Heart right ventricle (tissue), 16 donors: ENCODE data around the gene CCDC127. TPM values are rescaled to one million over a fixed set of nuclear protein-coding genes. Genes with fewer than 3 reads are reported as not detected.
"Not testable (repeated sequence)": the region's sequence is repeated elsewhere in the genome, so short reads cannot be mapped to it uniquely, and the experiment has no call there.

Source experiments
- ATAC-seq, 8 donors: fragments of 200-7000 bp; cut with Tn5 transposase; one replicate each; pipeline ENCODE4 v1.9.1; 2020; ENCODE audit warnings: mild to moderate bottlenecking in 8 of 8, moderate library complexity in 8 of 8, moderate number of reproducible peaks in 1 of 8
- DNase-seq, 2 donors: peaks; one replicate each; pipeline ENCODE4 v3.0.0-alpha.2; 2020
- H3K27ac ChIP-seq, 10 donors: fragments of 200-600 bp; sonication (generic) in 2 of 10; one replicate each; pipeline versions ENCODE4 v1.5.0 to v1.8.0; 2020 to 2022; ENCODE audit warnings: mild to moderate bottlenecking in 3 of 10
- H3K27me3 ChIP-seq, 7 donors: fragments of 200-600 bp; one replicate each; pipeline ENCODE4 v1.8.0; 2021 to 2022; ENCODE audit warnings: mild to moderate bottlenecking in 2 of 7
- H3K36me3 ChIP-seq, 9 donors: fragments of 200-600 bp; sonication (generic) in 1 of 9; one replicate each; pipeline versions ENCODE4 v1.5.0 to v1.8.0; 2020 to 2022; ENCODE audit warnings: mild to moderate bottlenecking in 2 of 9
- H3K4me1 ChIP-seq, 9 donors: fragments of 200-600 bp; sonication (generic) in 1 of 9; one replicate each; pipeline versions ENCODE4 v1.5.0 to v1.8.0; 2020 to 2022; ENCODE audit warnings: mild to moderate bottlenecking in 4 of 9
- H3K4me3 ChIP-seq, 10 donors: fragments of 200-600 bp; sonication (generic) in 2 of 10; one replicate each; pipeline versions ENCODE4 v1.5.0 to v1.8.0; 2020 to 2022; ENCODE audit warnings: mild to moderate bottlenecking in 7 of 10, moderate library complexity in 2 of 10
- H3K9me3 ChIP-seq, 11 donors: fragments of 200-600 bp in 10 of 11; sonication (generic) in 2 of 11; one replicate each; pipeline versions ENCODE4 v1.5.0 to v1.8.0; 2013 to 2022; ENCODE audit warnings: mild to moderate bottlenecking in 2 of 11, control low read depth in 1 of 11, moderate library complexity in 1 of 11
- WGBS, 2 donors: extraction: QIAGEN DNeasy Blood & Tissue Kit; methylation state at CpG; one replicate each; pipeline ENCODE4 v1.1.7; 2013; ENCODE audit warnings: inconsistent platforms in 1 of 2; 5-methylcytosine and 5-hydroxymethylcytosine counted together
- intact Hi-C, 10 donors: fragments of 100-400 bp; cut with DNase I; formaldehyde crosslinking; loops; one replicate each; pipeline versions ENCODE4 v1.11.1 to v1.14.2; 2022
- polyA plus RNA-seq, 2 donors: library from polyadenylated mRNA; stranded (reverse); fragments of 200-250 nt; gene quantifications; one replicate each; pipeline ENCODE4 v1.2.3, GENCODE V29; 2013
- total RNA-seq, 10 donors: library from RNA; stranded (reverse); fragmentation: NEBNext Ultra II Directional in 3 of 10; extraction: Animal tissue kit (Norgen Biotek cat#: 25700) in 3 of 10; gene quantifications; one replicate each; pipeline versions ENCODE4 v1.2.1 to v1.2.4, GENCODE V29; 2021 to 2023
- TF ChIP-seq, protein P1 (sequence below), 9 donors: fragments of 200-600 bp; sonication (generic) in 2 of 9; IDR thresholded peaks; one replicate each; pipeline versions ENCODE4 v1.5.0 to v1.8.0; 2021 to 2022; ENCODE audit warnings: antibody characterized with exemption in 9 of 9, mild to moderate bottlenecking in 5 of 9, moderate library complexity in 1 of 9
- donor health status: Arrhythmogenic right ventricular cardiomyopathy.
- donor health status: ischemic (EF 13 %, LVEDD 7.1; RV severe dilation, severe dysfunction).
- donor health status: healthy with polysubstance abuse.
- donor health status: DM: no; HTN: yes; CAD: no.
- donor health status: DM: no; HTN: no; CAD: no.
- donor health status: ischemic (EF 25% LVEDD 6.9; RV normal size, moderate dysfunction).
- donor health status: ischemic (EF 25% LVEDD 5.7; RV mildly dilated, moderate dysfunction).
- donor health status: healthy.
- donor health status: DM: yes; HTN: yes; CAD: no.
- donor health status: Ischemic cardiomyopathy.
- donor health status: ischemic (EF 35%, LVEDD 5.7; RV mildly dilated, moderate dysfunction).
- donor health status: nonischemic (EF 11% LVEDD 7.7; RV severe dilation, severe dysfunction).
- donor health status: DM: yes; HTN: yes; CAD: no.
- donor health status: PGD.
- donor health status: ischemic (EF 29% LVEDD 5.4; RV normal size, mild dysfunction).
- donor health status: nonischemic (EF 23%, LVEDD 6.1; RV moderate dilation, normal function).

CCDC127 gene
- total and polyA plus RNA-seq, 12 donors: 3.8 to 10.4 (median 7.5) TPM

DNA sequence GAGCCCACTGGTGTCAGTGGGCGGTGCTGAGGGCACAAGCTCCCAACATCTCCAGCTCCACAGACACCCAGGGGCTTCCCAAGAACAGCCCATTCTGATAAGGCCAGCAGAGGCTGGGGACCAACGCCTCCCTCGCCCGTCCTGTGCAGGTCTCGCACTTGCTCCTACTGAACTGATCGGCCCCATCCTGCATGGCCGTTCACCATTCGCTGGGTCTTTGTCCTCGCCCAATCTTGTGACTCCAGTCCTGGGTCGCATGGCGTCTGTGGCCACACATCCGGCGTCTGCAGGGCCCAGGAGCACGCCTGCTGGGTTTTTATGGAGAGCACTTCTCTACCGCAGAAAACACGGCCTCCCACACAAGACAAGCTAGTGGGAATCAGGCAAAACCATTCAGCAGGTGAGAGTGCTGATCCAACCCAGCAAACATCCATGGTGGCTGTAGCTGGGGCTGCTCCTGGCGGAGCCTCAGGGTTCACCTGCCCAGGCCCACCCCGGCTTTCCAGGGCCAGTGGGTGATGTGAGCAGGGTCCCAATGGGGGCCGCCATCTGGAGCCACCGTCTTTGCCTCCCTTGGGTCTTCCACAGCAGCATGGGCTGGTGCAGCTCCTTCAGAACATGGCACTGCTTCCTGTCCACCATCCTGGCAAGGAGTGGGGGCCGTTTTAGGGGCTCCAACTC, 19.3 kb downstream of the CCDC127 start:
- H3K36me3 ChIP-seq: peaks cover 0 to 11% (median 2%) of the 10 kb centered on the region in 9 donors
- ATAC-seq (no peak), DNase-seq (no peak)
- no peak overlapping the region for H3K4me3 ChIP-seq
- 96 to 98% methylated on average over 21 of the region's 21 CpGs for WGBS, 2 donors
- no peaks in the 10 kb centered on the region for H3K27me3 ChIP-seq
- TF ChIP-seq, protein P1, sequence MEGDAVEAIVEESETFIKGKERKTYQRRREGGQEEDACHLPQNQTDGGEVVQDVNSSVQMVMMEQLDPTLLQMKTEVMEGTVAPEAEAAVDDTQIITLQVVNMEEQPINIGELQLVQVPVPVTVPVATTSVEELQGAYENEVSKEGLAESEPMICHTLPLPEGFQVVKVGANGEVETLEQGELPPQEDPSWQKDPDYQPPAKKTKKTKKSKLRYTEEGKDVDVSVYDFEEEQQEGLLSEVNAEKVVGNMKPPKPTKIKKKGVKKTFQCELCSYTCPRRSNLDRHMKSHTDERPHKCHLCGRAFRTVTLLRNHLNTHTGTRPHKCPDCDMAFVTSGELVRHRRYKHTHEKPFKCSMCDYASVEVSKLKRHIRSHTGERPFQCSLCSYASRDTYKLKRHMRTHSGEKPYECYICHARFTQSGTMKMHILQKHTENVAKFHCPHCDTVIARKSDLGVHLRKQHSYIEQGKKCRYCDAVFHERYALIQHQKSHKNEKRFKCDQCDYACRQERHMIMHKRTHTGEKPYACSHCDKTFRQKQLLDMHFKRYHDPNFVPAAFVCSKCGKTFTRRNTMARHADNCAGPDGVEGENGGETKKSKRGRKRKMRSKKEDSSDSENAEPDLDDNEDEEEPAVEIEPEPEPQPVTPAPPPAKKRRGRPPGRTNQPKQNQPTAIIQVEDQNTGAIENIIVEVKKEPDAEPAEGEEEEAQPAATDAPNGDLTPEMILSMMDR (IDR thresholded peaks at IDR 0.05): no peak
- intact Hi-C loops: no loop called here
- H3K4me1 ChIP-seq: peaks cover 0 to 60% (median 4%) of the 10 kb centered on the region in 9 donors
- no peak overlapping the region for H3K27ac ChIP-seq
- no peaks in the 10 kb centered on the region for H3K9me3 ChIP-seq

- WGBS, 2 donors: 59 to 64% methylated on average over 12 of the region's 12 CpGs
- no peak overlapping the region for H3K4me3 ChIP-seq
- ATAC-seq: peak in 1 of 8 donors; percentile 7
- H3K27me3 ChIP-seq: no peaks in the 10 kb centered on the region
- peaks cover 0 to 60% (median 4%) of the 10 kb centered on the region in 9 donors for H3K4me1 ChIP-seq
- peak overlapping the region in 1 of 10 donors; percentile 55 for H3K27ac ChIP-seq
- TF ChIP-seq, protein P1 (IDR thresholded peaks at IDR 0.05): no peak
- peaks cover 0 to 4% (median 0%) of the 10 kb centered on the region in 9 donors for H3K36me3 ChIP-seq
- intact Hi-C loops: no loop called here
- no peak for DNase-seq
- no peaks in the 10 kb centered on the region for H3K9me3 ChIP-seq
These were observed 20.0 kb downstream of the CCDC127 start for GRCh38 chr5:197892-198489.

- 58 to 68% methylated on average over 18 of the region's 18 CpGs for WGBS, 2 donors
- H3K4me1 ChIP-seq: peaks cover 0 to 65% (median 4%) of the 10 kb centered on the region in 9 donors
- H3K9me3 ChIP-seq, ATAC-seq, DNase-seq, H3K36me3 ChIP-seq, H3K27me3 ChIP-seq, intact Hi-C loops, H3K4me3 ChIP-seq: not testable (repeated sequence)
- peak overlapping the region in 1 of 10 donors; percentile 15 for H3K27ac ChIP-seq
These were observed 20.9 kb downstream of the CCDC127 start for GRCh38 chr5:197031-197430.

DNA sequence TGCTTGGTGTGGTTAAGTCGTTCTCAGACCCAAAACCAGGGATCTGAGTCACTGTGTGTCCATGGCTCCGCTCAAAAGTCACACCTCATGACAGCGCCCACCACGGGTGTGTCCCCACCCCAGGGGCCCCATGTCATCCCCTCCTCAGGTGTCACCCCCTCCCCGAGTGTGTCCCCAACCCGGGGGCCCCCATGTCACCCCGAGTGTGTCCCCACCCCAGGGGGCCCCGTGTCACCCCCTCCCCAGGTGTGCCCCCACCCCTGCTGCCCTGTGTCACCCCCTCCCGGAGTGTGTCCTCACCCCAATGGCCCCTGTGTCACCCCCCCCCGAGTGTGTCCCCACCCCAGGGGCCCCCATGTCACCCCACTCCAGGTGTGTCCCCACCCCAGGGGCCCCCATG, 21.6 kb downstream of the CCDC127 start:
- H3K4me1 ChIP-seq: peaks cover 0 to 71% (median 8%) of the 10 kb centered on the region in 9 donors
- DNase-seq (no peak), ATAC-seq (no peak)

More for the DNA sequence above, 21.6 kb downstream of the CCDC127 start:
- H3K27me3 ChIP-seq: peaks cover 0 to 11% (median 7%) of the 10 kb centered on the region in 7 donors
- peaks cover 0 to 4% (median 0%) of the 10 kb centered on the region in 9 donors for H3K36me3 ChIP-seq
- TF ChIP-seq, protein P1 (IDR thresholded peaks at IDR 0.05): no peak
- 58 to 74% methylated on average over 9 to 10 of the region's 10 CpGs for WGBS, 2 donors
- H3K4me3 ChIP-seq: no peak overlapping the region
- intact Hi-C loops: no loop called here
- no peaks in the 10 kb centered on the region for H3K9me3 ChIP-seq
- H3K27ac ChIP-seq: peak overlapping the region in 5 of 10 donors; percentile 15 to 90 (median 22)
